ENCODE measurements around the gene USHBP1.
A peak's percentile ranks its signal among the peaks of the same experiment; 100 is the strongest.

USHBP1 gene

GRCh38 chr19:17309198-17309964 lies 44.8 kb upstream of the USHBP1 start, which contains the start of gene DDA1:
Gene DDA1 (plus strand): TSS chr19:17309563. CDS start chr19:17309655, 92 bp downstream.
- Histone ChIP-seq H2AK5ac (ENCODE audit: low read length) (no peak within 1 kb of the TSS), H3K4me1 (ENCODE audit: control insufficient read depth, low read depth, low read length) (peaks cover 3% of the 10 kb centered on the region), H3K9ac (ENCODE audit: low read length) (peak within 1 kb of the TSS; percentile 90), H3K23ac (ENCODE audit: low read length) (no peak within 1 kb of the TSS), H4K5ac (ENCODE audit: low read length) (no peak within 1 kb of the TSS), H3K79me2 (ENCODE audit: control insufficient read depth, insufficient read depth, low read length) (peaks cover 22% of the 10 kb centered on the region), H3K4ac (ENCODE audit: low read depth, low read length) (no peak within 1 kb of the TSS), H3K4me3 (ENCODE audit: low read length) (peak within 1 kb of the TSS; percentile 57), H3K18ac (ENCODE audit: low read length) (peak within 1 kb of the TSS; percentile 44), H3K27ac (ENCODE audit: low read depth, low read length) (peak within 1 kb of the TSS; percentile 51), H3K4me2 (ENCODE audit: low read length) (peak within 1 kb of the TSS; percentile 77), H3K36me3 (ENCODE audit: control insufficient read depth, insufficient read depth, low read length) (no peaks in the 10 kb centered on the region), H2BK5ac (ENCODE audit: low read length) (peak within 1 kb of the TSS; percentile 19), H3K56ac (ENCODE audit: low read length) (peak within 1 kb of the TSS; percentile 96), H2BK15ac (replicated peaks; ENCODE audit: low read depth) (no peak within 1 kb of the TSS), H3K27me3 (ENCODE audit: insufficient read depth, low read length, poor library complexity) (no peaks in the 10 kb centered on the region), H3K79me1 (ENCODE audit: low read length) (peaks cover 17% of the 10 kb centered on the region), H2BK120ac (ENCODE audit: low read depth, low read length) (no peak within 1 kb of the TSS), H4K8ac (ENCODE audit: low read depth, low read length) (no peak within 1 kb of the TSS)
- no CpG with 5 or more reads among the region's 46 CpGs for WGBS (ENCODE audit: extremely low coverage, insufficient coverage, low lambda C conversion rate)
- DNase-seq: peak; percentile 100

- H3K4me3 ChIP-seq (ENCODE audit: low read length): no peak overlapping the region
- no peaks in the 10 kb centered on the region for H3K27me3 ChIP-seq (ENCODE audit: insufficient read depth, low read length, poor library complexity)
- H3K56ac ChIP-seq (ENCODE audit: low read length): no peak overlapping the region
- no CpG with 5 or more reads among the region's 8 CpGs for WGBS (ENCODE audit: extremely low coverage, insufficient coverage, low lambda C conversion rate)
- H2AK5ac ChIP-seq (ENCODE audit: low read length): no peak overlapping the region
- H2BK5ac ChIP-seq (ENCODE audit: low read length): no peak overlapping the region
- H3K79me2 ChIP-seq (ENCODE audit: control insufficient read depth, insufficient read depth, low read length): peaks cover 22% of the 10 kb centered on the region
- H3K4me1 ChIP-seq (ENCODE audit: control insufficient read depth, low read depth, low read length): peaks cover 6% of the 10 kb centered on the region
- peaks cover 17% of the 10 kb centered on the region for H3K79me1 ChIP-seq (ENCODE audit: low read length)
- no peak overlapping the region for H4K5ac ChIP-seq (ENCODE audit: low read length)
- no peak overlapping the region for H3K18ac ChIP-seq (ENCODE audit: low read length)
- no peaks in the 10 kb centered on the region for H3K36me3 ChIP-seq (ENCODE audit: control insufficient read depth, insufficient read depth, low read length)
- no peak overlapping the region for H3K27ac ChIP-seq (ENCODE audit: low read depth, low read length)
- no peak overlapping the region for H3K4ac ChIP-seq (ENCODE audit: low read depth, low read length)
- no peak overlapping the region for H4K8ac ChIP-seq (ENCODE audit: low read depth, low read length)
- H3K4me2 ChIP-seq (ENCODE audit: low read length): no peak overlapping the region
- DNase-seq: no peak
- H3K9ac ChIP-seq (ENCODE audit: low read length): no peak overlapping the region
- H2BK15ac ChIP-seq (replicated peaks; ENCODE audit: low read depth): no peak overlapping the region
- H3K23ac ChIP-seq (ENCODE audit: low read length): no peak overlapping the region
- no peak overlapping the region for H2BK120ac ChIP-seq (ENCODE audit: low read depth, low read length)
These were observed 43.4 kb upstream of the USHBP1 start for GRCh38 chr19:17307876-17308377.

GRCh38 chr19:17306285-17306714 lies 41.8 kb upstream of the USHBP1 start:
- WGBS (ENCODE audit: extremely low coverage, insufficient coverage, low lambda C conversion rate): no CpG with 5 or more reads among the region's 28 CpGs
- Histone ChIP-seq H2BK15ac (replicated peaks; ENCODE audit: low read depth) (no peak overlapping the region), H3K27me3 (ENCODE audit: insufficient read depth, low read length, poor library complexity) (no peaks in the 10 kb centered on the region), H3K23ac (ENCODE audit: low read length) (no peak overlapping the region), H4K8ac (ENCODE audit: low read depth, low read length) (no peak overlapping the region), H2BK120ac (ENCODE audit: low read depth, low read length) (no peak overlapping the region), H2AK5ac (ENCODE audit: low read length) (no peak overlapping the region), H3K18ac (ENCODE audit: low read length) (peak overlapping the region; percentile 70), H3K56ac (ENCODE audit: low read length) (peak overlapping the region; percentile 95), H3K4me3 (ENCODE audit: low read length) (peak overlapping the region; percentile 59), H4K5ac (ENCODE audit: low read length) (no peak overlapping the region), H3K36me3 (ENCODE audit: control insufficient read depth, insufficient read depth, low read length) (no peaks in the 10 kb centered on the region), H3K79me2 (ENCODE audit: control insufficient read depth, insufficient read depth, low read length) (peaks cover 12% of the 10 kb centered on the region), H2BK5ac (ENCODE audit: low read length) (no peak overlapping the region), H3K4me2 (ENCODE audit: low read length) (peak overlapping the region; percentile 58), H3K4me1 (ENCODE audit: control insufficient read depth, low read depth, low read length) (peaks cover 6% of the 10 kb centered on the region), H3K4ac (ENCODE audit: low read depth, low read length) (peak overlapping the region; percentile 64), H3K79me1 (ENCODE audit: low read length) (peaks cover 8% of the 10 kb centered on the region), H3K27ac (ENCODE audit: low read depth, low read length) (peak overlapping the region; percentile 76), H3K9ac (ENCODE audit: low read length) (peak overlapping the region; percentile 90)
- DNase-seq: no peak

- H3K9ac ChIP-seq (ENCODE audit: low read length): peak within 1 kb of the TSS; percentile 90
- no peaks in the 10 kb centered on the region for H3K27me3 ChIP-seq (ENCODE audit: insufficient read depth, low read length, poor library complexity)
- H3K4me1 ChIP-seq (ENCODE audit: control insufficient read depth, low read depth, low read length): peaks cover 6% of the 10 kb centered on the region
- H3K4ac ChIP-seq (ENCODE audit: low read depth, low read length): peak within 1 kb of the TSS; percentile 64
- no peak within 1 kb of the TSS for H3K23ac ChIP-seq (ENCODE audit: low read length)
- H3K56ac ChIP-seq (ENCODE audit: low read length): peak within 1 kb of the TSS; percentile 95
- H2BK15ac ChIP-seq (replicated peaks; ENCODE audit: low read depth): no peak within 1 kb of the TSS
- peak within 1 kb of the TSS; percentile 40 for H2AK5ac ChIP-seq (ENCODE audit: low read length)
- H3K4me2 ChIP-seq (ENCODE audit: low read length): peak within 1 kb of the TSS; percentile 58
- no CpG with 5 or more reads among the region's 55 CpGs for WGBS (ENCODE audit: extremely low coverage, insufficient coverage, low lambda C conversion rate)
- H3K79me1 ChIP-seq (ENCODE audit: low read length): peaks cover 8% of the 10 kb centered on the region
- DNase-seq: peak; percentile 100
- H2BK5ac ChIP-seq (ENCODE audit: low read length): no peak within 1 kb of the TSS
- peak within 1 kb of the TSS; percentile 76 for H3K27ac ChIP-seq (ENCODE audit: low read depth, low read length)
- H3K18ac ChIP-seq (ENCODE audit: low read length): peak within 1 kb of the TSS; percentile 70
- H4K8ac ChIP-seq (ENCODE audit: low read depth, low read length): no peak within 1 kb of the TSS
- no peaks in the 10 kb centered on the region for H3K36me3 ChIP-seq (ENCODE audit: control insufficient read depth, insufficient read depth, low read length)
- H2BK120ac ChIP-seq (ENCODE audit: low read depth, low read length): no peak within 1 kb of the TSS
- peaks cover 9% of the 10 kb centered on the region for H3K79me2 ChIP-seq (ENCODE audit: control insufficient read depth, insufficient read depth, low read length)
- no peak within 1 kb of the TSS for H4K5ac ChIP-seq (ENCODE audit: low read length)
- peak within 1 kb of the TSS; percentile 59 for H3K4me3 ChIP-seq (ENCODE audit: low read length)
These were observed 41.2 kb upstream of the USHBP1 start, which contains the start of gene MRPL34 for GRCh38 chr19:17305517-17306284. Gene MRPL34 (plus strand): TSS chr19:17305872. CDS start chr19:17305893, 21 bp downstream.

- no peak overlapping the region for H2AK5ac ChIP-seq (ENCODE audit: low read length)
- no peak for DNase-seq
- no peaks in the 10 kb centered on the region for H3K36me3 ChIP-seq (ENCODE audit: control insufficient read depth, insufficient read depth, low read length)
- no peaks in the 10 kb centered on the region for H3K27me3 ChIP-seq (ENCODE audit: insufficient read depth, low read length, poor library complexity)
- no peak overlapping the region for H4K8ac ChIP-seq (ENCODE audit: low read depth, low read length)
- no peak overlapping the region for H2BK5ac ChIP-seq (ENCODE audit: low read length)
- H3K56ac ChIP-seq (ENCODE audit: low read length): peak overlapping the region; percentile 68
- no peak overlapping the region for H3K4ac ChIP-seq (ENCODE audit: low read depth, low read length)
- H3K79me1 ChIP-seq (ENCODE audit: low read length): peaks cover 2% of the 10 kb centered on the region
- no peak overlapping the region for H3K27ac ChIP-seq (ENCODE audit: low read depth, low read length)
- H3K9ac ChIP-seq (ENCODE audit: low read length): peak overlapping the region; percentile 55
- H3K4me1 ChIP-seq (ENCODE audit: control insufficient read depth, low read depth, low read length): peaks cover 4% of the 10 kb centered on the region
- H3K18ac ChIP-seq (ENCODE audit: low read length): no peak overlapping the region
- H3K23ac ChIP-seq (ENCODE audit: low read length): no peak overlapping the region
- peaks cover 4% of the 10 kb centered on the region for H3K79me2 ChIP-seq (ENCODE audit: control insufficient read depth, insufficient read depth, low read length)
- no peak overlapping the region for H2BK120ac ChIP-seq (ENCODE audit: low read depth, low read length)
- H3K4me2 ChIP-seq (ENCODE audit: low read length): peak overlapping the region; percentile 16
- H3K4me3 ChIP-seq (ENCODE audit: low read length): no peak overlapping the region
- no peak overlapping the region for H2BK15ac ChIP-seq (replicated peaks; ENCODE audit: low read depth)
- WGBS (ENCODE audit: extremely low coverage, insufficient coverage, low lambda C conversion rate): no CpG with 5 or more reads among the region's 7 CpGs
- no peak overlapping the region for H4K5ac ChIP-seq (ENCODE audit: low read length)
These were observed 40.6 kb upstream of the USHBP1 start for GRCh38 chr19:17305216-17305516.

Data from mesendoderm (in vitro differentiated cells).